Nephron progenitor cell (in vitro differentiated cells): ENCODE data around the gene H19.

ENCODE experiments used
- DNase-seq: peaks from one replicate; pipeline ENCODE4 v3.0.0; 2021
- H3K27ac Mint-ChIP-seq: 2 replicates; pipeline ENCODE4 v1.8.0; 2021; ENCODE audit warnings: mild to moderate bottlenecking, moderate library complexity, mixed read lengths
- H3K27me3 Mint-ChIP-seq: 2 replicates; pipeline ENCODE4 v1.8.0; 2021; ENCODE audit warnings: mild to moderate bottlenecking, low read depth, mixed read lengths; ENCODE audit not compliant: poor library complexity
- H3K36me3 Mint-ChIP-seq: 2 replicates; pipeline ENCODE4 v1.8.0; 2021; ENCODE audit warnings: low read depth, mixed read lengths
- H3K4me1 Mint-ChIP-seq: 2 replicates; pipeline ENCODE4 v1.8.0; 2021; ENCODE audit warnings: mixed read lengths
- H3K4me3 Mint-ChIP-seq: 2 replicates; pipeline ENCODE4 v1.8.0; 2021; ENCODE audit warnings: mild to moderate bottlenecking, moderate library complexity, mixed read lengths
- H3K9me3 Mint-ChIP-seq: 2 replicates; pipeline ENCODE4 v1.8.0; 2021; ENCODE audit warnings: mild to moderate bottlenecking, moderate library complexity, mixed read lengths
- CTCF ChIP-seq: fragments of 200-600 bp; sonication (generic); IDR thresholded peaks from 2 replicates; pipeline ENCODE4 v1.5.0; 2021; ENCODE audit warnings: antibody characterized with exemption

H19 gene

GRCh38 chr11:1959786-1960185 lies 37.9 kb downstream of the H19 start:
- Mint-ChIP-seq H3K27me3 (no peaks in the 10 kb centered on the region), H3K27ac (no peak overlapping the region), H3K36me3 (no peaks in the 10 kb centered on the region), H3K4me3 (no peak overlapping the region), H3K4me1 (no peaks in the 10 kb centered on the region), H3K9me3 (no peaks in the 10 kb centered on the region)
- no peak for TF ChIP-seq CTCF
- DNase-seq = no peak

GRCh38 chr11:1958367-1958766 lies 39.3 kb downstream of the H19 start:
- H3K27me3 Mint-ChIP-seq = no peaks in the 10 kb centered on the region
- no peak overlapping the region for H3K27ac Mint-ChIP-seq
- H3K4me3 Mint-ChIP-seq = no peak overlapping the region
- no peaks in the 10 kb centered on the region for H3K36me3 Mint-ChIP-seq
- no peaks in the 10 kb centered on the region for H3K9me3 Mint-ChIP-seq
- DNase-seq = no peak
- no peaks in the 10 kb centered on the region for H3K4me1 Mint-ChIP-seq
- no peak for TF ChIP-seq CTCF

- H3K36me3 Mint-ChIP-seq = no peaks in the 10 kb centered on the region
- H3K4me3 Mint-ChIP-seq = no peak overlapping the region
- TF ChIP-seq CTCF = no peak
Measured at GRCh38 chr11:1953489-1954266, 44.0 kb downstream of the H19 start.

GRCh38 chr11:1952806-1953482 lies 44.7 kb downstream of the H19 start:
- H3K4me3 Mint-ChIP-seq = no peak overlapping the region

More at GRCh38 chr11:1953489-1954266, 44.0 kb downstream of the H19 start:
- Mint-ChIP-seq H3K4me1 (no peaks in the 10 kb centered on the region), H3K27me3 (no peaks in the 10 kb centered on the region), H3K27ac (no peak overlapping the region), H3K9me3 (no peaks in the 10 kb centered on the region)
- DNase-seq = peak; percentile 3

GRCh38 chr11:1949922-1950321 lies 47.7 kb downstream of the H19 start:
- Mint-ChIP-seq H3K27me3 (no peaks in the 10 kb centered on the region), H3K9me3 (no peaks in the 10 kb centered on the region), H3K4me1 (no peaks in the 10 kb centered on the region), H3K27ac (no peak overlapping the region), H3K36me3 (no peaks in the 10 kb centered on the region), H3K4me3 (no peak overlapping the region)
- TF ChIP-seq CTCF = no peak
- DNase-seq = no peak

More at GRCh38 chr11:1952806-1953482, 44.7 kb downstream of the H19 start:
- DNase-seq = no peak
- H3K36me3 Mint-ChIP-seq = no peaks in the 10 kb centered on the region
- no peak for TF ChIP-seq CTCF
- no peaks in the 10 kb centered on the region for H3K27me3 Mint-ChIP-seq
- H3K9me3 Mint-ChIP-seq = no peaks in the 10 kb centered on the region
- H3K4me1 Mint-ChIP-seq = no peaks in the 10 kb centered on the region
- no peak overlapping the region for H3K27ac Mint-ChIP-seq
